ENCODE data around the gene TUBB4B.
"Not testable (repeated sequence)": the region's sequence is repeated elsewhere in the genome, so short reads cannot be mapped to it uniquely, and the experiment has no call there.

Gene TUBB4B

DNA sequence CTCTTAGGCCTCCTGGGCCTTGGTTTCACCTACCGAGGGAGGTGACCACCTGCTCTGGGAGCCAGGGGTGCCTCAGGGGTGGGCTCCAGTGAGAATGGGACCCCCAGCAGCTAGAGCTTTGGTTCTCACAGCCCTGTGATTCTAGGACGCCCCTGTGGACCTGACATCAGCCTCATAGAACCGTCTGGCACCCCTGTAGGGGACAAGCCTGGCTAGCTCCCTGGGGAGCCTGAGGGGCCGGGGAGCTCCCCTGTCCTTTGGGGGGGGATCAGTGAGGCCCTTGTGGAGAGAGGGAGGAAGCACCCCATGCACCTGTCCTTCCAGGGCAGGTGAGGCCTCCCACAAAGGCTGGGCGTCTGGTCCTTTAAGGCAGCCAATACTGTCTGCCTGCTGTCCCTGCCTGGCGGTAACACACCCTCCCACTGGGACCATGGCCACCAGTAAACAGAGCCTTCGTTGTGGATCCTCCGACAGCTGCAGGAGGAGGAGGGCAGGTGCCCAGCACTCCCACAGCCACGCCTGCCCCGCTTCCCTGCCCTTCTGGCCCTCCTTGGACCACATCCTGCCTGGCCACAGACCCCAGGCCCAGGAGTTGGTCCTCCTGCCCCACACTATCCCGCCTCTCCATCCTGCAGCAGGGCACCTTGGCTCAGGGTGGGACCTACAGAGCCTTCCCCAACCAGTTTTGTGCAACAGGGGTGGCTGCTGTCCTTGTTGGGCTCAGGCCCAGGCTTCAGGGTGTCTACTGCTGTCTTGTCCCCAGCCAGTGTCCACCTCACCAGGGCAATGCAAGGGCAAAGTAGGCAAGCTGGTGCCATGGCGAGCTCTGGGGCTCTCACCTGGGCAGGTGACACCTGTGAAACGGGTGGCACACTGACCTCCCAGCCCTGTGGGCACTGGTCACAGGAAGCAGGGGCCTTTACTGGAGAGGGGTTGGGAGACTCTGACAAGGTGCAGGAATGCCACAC is 3.0 kb upstream of the TUBB4B start:
- no peak for DNase-seq

DNA sequence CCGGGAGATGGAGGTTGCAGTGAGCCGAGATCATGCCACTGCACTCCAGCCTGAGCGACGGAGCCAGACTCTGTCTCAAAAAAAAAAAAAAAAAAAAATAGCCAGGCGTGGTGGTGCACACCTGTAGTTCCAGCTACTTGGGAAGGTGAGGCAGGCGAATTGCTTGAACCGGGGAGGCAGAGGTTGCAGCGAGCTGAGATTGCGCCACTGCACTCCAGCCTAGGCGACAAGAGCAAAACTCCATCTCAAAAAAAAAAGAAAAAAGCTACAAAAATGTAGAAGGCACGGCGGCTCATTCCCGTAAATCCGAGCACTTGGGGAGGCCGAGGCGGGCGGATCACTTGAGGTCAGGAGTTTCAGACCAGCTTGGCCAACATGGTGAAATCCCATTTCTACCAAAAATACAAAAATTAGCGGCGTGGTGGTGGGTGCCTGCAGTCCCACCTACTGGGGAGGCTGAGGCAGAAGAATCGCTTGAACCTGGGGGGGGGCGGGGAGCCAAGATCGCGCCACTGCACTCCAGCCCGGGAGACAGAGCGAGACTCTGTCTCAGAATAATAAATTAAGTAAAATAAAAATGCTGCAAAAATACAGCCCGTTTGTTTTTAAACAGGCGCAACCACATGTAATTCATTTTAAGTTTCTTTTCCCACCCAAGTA is 1.4 kb upstream of the TUBB4B start:
- not testable (repeated sequence) for DNase-seq

DNA sequence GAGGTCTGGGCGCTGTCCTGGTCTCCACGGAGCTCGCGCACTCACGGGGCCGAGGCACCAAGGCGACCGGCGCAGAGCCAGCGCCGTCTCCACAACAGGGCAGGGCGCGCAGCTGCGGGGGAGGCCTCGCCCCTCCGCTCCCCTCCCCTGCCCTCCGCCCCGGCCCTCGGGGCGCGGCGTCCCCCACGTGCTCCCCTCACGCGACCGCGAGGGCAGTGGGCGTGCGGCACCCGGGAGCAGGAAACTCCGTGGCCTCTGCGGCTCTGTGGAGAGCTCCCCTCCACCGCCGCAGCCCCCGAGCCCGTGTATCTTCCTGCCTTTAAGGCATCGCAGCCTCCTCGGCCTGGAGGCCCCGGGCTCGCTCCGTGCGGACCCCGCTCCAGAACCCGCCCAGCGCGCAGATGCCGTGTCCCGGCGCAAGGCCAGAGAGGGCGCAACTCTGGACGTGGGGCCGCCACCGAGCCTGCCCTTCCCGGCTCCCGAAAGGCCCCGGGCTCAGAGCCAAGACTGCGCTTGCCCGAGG is 708 bp upstream of the TUBB4B start:
- peak; percentile 74 for DNase-seq

DNA sequence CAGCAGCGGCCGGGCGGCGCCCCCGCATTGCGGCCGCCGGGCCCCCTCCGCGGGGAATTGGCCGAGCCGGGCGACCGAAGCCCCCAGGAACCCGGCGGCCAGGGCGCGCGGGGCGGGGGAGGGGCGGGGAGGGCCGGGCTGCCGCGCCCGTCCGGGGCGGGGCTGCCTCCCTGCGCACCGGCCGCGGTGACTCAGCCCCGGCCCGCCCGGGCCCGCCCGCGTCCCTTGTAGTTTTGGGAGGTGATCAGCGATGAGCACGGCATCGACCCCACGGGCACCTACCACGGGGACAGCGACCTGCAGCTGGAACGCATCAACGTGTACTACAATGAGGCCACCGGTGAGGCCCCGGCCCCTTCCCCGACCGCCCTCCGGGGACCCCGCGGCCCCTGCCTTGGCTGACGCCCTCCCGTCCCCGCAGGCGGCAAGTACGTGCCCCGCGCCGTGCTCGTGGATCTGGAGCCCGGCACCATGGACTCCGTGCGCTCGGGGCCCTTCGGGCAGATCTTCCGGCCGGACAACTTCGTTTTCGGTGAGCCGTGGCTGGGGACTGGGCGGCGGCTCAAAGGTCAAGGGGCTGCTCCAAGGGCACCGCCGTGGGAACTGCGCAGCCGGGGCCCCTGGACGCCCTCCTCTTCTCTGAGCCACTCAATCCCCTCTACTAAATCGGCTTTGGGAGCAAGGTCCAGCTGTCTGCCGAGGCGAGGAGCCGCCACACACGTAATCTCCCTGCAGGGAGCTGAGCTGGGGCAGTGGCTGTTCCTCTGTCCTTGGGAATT is 592 bp downstream of the TUBB4B start:
- peak; percentile 73 for DNase-seq

DNA sequence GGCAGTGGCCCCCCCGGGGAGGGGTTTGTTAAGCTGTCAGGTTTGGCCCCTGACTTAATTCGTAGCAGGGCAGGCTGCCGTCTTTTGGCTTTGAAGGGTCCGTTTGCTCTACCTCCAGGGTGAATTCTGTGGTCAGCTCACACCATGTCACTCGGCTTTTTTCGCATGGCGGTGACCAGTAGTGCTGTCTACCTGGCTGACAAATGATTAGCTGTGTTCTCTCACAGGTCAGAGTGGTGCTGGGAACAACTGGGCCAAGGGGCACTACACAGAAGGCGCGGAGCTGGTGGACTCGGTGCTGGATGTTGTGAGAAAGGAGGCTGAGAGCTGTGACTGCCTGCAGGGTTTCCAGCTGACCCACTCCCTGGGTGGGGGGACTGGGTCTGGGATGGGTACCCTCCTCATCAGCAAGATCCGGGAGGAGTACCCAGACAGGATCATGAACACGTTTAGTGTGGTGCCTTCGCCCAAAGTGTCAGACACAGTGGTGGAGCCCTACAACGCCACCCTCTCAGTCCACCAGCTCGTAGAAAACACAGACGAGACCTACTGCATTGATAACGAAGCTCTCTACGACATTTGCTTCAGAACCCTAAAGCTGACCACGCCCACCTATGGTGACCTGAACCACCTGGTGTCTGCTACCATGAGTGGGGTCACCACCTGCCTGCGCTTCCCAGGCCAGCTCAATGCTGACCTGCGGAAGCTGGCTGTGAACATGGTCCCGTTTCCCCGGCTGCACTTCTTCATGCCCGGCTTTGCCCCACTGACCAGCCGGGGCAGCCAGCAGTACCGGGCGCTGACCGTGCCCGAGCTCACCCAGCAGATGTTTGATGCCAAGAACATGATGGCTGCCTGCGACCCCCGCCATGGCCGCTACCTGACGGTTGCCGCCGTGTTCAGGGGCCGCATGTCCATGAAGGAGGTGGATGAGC is 1.4 kb downstream of the TUBB4B start:
- DNase-seq, result peak; percentile 18

DNA sequence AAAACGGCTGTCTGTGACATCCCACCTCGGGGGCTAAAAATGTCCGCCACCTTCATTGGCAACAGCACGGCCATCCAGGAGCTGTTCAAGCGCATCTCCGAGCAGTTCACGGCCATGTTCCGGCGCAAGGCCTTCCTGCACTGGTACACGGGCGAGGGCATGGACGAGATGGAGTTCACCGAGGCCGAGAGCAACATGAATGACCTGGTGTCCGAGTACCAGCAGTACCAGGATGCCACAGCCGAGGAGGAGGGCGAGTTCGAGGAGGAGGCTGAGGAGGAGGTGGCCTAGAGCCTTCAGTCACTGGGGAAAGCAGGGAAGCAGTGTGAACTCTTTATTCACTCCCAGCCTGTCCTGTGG is 2.2 kb downstream of the TUBB4B start:
- not testable (repeated sequence) for DNase-seq

DNA sequence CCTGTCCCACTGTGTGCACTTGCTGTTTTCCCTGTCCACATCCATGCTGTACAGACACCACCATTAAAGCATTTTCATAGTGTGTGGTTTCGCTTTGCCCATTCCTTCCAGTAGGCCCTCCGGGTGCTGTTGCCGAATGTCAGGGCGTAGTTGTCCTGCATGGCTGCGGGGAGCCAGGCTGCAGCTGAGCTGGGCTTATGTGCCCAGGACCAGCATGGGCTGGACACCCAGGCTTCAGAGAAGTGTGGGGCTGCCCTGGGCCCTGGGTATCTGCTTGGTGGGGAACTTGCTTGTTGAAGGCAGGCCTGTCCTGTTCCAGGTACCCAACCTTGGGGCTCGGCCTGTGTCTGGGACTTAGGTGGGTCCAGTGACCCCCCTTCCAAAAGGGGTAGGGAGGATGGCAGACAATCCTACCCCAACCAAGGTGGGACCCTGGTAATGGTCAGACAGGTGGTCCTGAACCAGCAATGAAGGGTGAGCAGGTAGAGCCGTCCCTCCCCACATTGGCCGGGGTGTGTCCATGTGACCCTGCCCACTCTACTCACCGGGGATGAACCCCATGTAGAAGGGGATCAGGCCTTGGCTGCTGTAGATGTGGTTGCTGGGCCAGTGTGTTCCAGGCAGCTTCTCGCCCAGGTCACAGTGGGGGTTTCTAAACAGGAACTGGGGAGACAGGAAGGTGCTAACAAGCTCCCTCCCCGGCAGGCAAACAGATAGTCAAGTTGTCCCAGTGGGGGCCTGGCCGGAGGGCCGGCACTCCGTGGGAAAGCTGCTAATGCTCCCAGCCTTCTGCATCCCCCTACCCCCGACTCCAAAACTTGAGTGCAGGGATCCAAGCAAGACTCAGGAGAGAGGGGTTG is 2.8 kb downstream of the TUBB4B start:
- peak; percentile 42 for DNase-seq

DNA sequence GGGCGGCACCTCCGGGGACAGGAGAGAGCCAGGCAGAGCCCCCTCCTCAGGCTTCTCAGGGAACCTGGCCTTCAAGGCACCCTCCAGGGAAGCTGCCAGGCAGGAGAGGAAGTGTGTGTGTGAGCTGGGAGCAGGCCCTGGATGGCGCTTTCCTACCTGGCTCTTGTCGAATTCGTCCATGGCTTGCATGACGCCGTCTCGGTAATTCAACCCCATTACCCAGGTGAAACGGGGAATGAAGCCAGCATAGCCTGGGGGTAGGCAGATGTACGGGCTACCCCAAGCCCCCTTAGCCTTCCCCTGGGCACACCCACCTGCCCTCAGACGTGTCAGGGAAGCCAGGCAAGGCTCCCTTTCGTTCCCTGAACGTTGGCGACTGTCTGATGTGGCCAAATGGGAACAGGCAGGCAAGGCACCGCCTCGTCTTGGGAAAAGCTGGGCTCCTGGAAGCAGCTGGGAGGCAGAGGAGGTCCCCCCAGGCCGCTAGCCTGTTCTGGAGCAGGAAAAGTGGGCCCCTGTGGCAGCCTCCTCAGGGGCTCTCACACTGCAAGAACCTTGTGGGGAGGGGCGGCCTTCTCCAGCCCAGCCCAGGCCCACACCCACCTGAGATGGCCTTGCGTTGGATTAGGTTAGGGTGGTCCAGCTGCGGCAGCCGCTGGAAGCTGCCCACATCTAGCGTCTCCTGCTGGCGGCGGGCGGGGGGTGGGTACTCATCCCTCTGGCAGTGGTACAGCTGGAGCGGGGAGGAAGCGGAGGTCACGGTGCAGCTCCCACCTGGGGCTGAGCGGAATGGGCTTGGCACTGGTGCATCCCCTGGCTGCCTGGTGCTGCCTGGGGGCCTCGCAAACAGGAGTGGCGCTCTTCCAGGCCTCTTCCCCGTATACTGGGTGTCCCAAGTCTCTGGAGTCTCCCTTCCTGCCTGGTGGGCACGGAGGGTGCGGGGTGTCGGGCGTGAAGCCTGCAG is 3.7 kb downstream of the TUBB4B start:
- DNase-seq, result no peak

DNA sequence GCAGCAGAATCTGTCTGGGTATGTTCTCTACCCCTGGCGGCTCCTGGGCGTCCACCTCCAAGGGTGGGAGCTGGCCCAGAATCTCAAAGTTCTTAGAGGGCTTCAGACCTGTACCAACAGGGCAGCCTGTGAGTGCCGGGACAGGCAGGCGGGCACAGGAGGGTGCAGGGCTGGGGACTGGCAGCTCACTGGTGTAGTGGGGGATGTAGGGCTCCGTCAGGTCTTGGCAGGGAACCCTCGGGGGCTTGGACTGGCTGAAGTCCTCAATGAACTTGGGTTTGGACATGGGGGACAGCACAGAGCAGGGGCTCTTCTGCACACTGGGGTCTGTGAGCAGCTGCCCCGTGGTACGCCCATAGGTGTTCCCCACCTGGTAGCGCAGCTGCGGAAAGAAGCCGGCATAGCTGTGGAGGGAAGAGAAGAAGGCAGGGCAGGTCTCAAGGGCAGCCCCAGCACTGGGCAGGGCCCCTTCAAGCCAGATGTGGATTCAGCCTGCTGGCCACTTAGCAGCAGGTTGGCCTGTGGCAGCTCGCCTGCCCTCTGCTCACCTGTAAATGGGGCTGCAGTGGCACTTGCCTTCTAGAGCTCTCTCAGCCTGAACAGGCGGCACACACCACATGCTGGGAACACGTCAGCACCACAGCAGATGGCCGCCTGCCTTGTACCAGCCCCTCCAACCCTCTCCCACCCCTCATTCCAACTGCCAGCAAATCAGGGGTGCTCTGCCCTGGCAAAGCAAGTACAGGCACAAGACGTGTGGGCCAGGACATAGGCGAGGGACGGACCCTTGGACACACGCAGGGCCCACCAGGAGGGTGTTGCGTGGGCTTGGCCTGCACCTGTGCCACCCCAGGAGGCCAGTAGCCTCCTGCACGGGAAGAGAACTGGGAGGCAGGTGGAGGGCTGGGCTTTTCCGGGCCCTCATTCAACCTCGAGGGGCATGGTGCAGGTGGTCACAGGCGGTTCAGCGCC is 4.6 kb downstream of the TUBB4B start:
- no peak for DNase-seq

DNA sequence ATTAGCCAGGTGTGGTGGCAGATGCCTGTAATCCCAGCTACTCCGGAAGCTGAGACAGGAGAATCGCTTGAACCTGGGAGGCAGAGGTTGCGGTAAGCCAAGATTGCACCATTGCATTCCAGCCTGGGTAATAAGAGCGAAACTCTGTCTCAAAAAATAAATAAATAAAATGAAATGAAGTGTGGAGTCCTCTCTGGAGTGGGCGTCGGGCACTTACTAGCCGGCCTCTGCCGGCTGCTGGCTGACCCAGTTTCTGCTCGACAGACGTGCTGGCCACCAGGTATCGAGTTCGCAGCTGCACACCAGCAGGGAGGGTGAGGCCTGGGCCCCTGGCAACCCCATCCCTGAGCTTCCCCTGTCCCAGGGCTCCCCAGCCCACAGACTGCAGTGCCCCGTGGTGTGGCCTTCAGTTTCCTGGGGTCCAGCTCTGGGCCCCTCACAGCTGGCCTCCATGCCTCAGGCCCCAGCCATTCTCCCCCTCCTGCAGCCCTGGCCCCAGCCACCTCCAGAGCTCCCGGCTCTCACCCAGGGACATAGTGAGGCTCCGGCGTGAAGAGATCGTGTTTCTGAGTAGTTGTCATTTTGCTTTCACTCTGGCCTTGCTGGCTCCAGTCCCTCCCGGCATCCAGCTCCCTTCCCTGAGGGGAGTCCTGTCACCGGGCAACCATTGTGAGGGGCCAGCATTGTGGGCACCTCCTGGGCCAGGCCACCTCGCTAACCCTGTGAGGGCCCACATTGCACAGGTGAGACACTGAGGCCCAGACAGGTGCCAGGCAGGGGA is 6.2 kb downstream of the TUBB4B start:
- no peak for DNase-seq

DNA sequence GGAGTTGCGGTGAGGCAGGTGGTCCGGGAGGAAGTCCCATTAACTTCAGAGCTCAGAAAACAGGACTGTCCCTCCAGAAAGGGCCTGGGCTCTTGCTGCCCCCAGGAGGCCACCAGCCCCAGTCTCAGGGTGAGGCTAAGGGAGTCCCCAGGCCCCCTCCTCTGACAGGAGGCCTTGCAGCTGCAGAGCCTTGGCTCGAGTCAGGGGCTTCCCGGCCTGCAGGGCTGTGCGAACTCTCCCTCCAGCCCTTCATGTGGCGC is 6.8 kb downstream of the TUBB4B start:
- no peak for DNase-seq

DNA sequence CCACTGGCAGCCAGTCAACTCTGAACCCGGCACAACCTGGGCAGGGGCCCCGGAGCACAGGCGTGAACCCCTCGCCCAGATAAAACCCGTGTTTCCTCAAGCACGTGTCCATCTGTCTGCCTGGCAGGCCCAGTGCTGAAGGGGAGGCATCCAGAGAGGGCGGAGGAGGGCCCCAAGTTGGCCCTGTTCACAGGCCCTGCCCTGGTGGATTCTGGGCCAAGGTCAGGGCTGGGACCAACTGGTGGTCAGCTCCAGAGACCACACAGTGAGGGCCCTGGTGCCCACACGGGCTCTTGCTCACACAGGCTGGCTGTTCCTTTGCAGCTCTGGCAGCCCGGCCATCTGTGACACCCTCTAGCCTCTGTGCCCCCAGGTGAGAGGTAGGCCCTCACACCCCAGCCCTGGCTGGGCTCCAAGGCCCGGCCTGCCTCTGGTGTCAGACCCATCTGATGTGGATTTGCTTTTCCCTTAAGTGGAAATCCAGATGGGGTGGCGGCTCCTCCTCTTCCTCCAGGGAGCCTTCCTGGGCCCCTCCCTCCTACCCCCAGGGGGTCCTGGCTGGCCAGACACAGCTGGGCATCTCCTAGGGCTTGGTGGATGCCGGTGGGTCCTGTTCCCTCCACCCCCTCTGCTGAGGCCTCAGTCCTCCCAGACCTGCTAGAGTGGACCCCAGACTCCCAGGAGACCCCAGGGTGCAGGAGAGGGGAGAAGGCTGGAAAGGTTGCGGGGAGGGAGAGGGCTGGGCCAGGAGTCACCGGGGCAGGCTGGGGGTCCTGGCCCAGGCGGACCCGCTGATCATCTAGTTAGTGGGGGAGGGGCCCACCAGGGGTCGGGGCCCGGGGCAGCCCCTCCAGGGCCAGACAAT is 9.5 kb downstream of the TUBB4B start:
- no peak for DNase-seq

DNA sequence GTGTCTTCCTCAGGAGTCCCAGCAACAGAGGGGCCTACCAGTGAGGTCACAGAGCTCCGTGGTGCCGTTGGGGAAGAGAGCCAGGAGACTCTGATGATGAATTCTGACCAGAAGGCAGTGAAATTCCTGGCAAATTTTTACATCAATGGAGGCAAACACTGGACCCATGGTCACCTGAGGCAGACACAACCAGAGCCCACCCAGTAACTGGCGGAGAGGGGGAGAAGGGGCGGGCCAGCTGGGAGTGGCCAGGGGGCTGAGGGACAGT is 10.0 kb downstream of the TUBB4B start, which contains the start of gene STPG3:
STPG3 (plus strand) TSS at position 93 of the 268 bp plus-strand sequence; CDS start at position 94, 1 bp downstream.
- DNase-seq, result no peak

DNA sequence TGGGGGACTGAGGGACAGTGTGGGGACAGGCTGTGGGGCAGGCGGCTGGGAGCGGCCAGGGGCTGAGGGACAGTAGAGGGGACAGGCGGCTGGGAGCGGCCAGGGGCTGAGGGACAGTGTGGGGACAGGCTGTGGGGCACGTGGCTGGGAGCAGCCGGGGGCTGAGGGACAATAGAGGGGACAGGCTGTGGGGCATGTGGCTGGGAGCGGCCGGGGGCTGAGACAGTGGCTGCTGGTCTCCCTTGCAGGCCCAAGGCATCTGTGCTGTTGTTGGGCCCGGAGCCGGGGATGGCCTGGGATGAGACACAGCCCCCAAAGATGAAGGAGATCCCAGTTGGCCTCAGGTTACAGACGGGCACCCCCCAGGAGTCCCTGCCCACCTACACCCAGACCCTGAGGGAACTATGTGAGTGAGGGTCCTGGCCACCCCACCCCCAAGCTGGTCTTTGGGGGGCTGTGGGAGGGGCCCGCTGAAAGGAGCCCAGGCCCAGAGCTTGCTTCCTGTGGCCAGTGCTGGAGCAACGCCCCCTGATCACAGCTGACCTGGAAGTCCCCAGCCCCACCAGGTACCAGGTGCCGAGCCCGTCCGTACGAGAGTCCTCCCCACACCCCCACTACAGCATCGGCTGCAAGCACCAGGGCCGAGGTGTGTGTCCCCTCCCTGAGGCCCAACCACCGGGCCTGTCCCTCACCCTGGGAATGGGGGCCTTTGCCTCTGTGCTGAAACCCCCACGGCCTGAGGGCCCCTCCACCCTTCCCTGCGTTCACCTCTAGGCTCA is 10.6 kb downstream of the TUBB4B start:
- DNase-seq, result no peak

DNA sequence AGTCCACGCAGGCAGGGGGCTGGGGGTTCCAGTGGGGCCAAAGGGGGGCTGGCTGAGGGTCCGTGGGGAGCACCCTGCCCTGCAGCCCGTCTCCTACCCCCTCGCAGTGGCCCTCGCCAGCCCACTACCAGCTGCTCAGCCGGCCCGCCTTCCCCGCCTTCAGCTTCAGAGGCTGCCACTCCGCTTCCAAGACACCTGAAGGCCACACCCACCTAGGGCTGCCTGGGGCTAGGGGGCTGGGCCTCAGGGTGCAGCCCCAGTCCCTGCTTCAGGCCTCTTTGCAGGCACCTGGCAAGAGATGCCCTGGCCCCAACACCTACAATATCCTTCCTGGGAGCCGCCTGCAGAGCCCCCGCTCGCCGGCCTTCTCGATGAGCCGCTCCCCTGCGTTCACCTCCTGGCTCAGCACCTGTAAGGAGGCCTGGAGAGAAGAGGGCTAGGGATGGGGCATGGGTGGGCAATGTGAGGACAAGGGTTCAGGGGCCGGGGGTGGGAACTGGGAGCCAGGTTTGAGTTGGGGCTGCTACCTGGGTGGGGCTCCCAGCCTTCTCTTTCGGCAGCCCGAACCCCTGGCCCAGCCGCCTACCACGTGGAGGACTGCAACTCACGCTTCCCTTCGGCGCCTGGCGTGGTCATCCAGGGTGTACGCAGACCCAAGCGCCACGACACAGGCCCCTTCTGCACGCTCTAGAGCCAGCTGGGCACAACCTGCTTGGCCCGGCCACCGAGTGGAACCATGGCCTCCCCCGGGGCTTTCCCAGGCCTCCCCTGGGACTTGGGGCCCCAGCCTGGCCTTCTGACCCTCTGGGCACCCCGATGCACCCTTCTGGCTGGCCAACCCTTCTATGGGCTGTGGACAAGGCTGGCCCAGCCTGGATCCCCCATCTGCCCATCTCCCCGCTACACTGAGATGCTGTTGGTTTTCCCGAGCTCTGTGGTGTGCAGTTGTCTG is 11.7 kb downstream of the TUBB4B start:
- DNase-seq, result no peak

Measured in activated CD4-positive, alpha-beta T cell treated with anti-CD3 and anti-CD28 coated beads, Interleukin-2, Interleukin-6, amounts not matched to agents 100 ng/mL and 50 ng/mL, durations not matched to agents 16 hours and 8 hours (primary cell).